Measurements from ENCODE around the gene TMPRSS3. TPM values are rescaled to one million over a fixed set of nuclear protein-coding genes. Genes with fewer than 3 reads are reported as not detected.

The TMPRSS3 gene
- total RNA-seq, 1 donor from 2014 or later = not detected

GRCh38 chr21:42421018-42421793 lies 25.4 kb upstream of the TMPRSS3 start:
- Histone ChIP-seq H3K27ac (ENCODE audit: low read depth, low read length) (no peak overlapping the region), H3K9me3 (ENCODE audit: control insufficient read depth in 3 of 3, low read length in 3 of 3) (no peaks in the 10 kb centered on the region), H3K4me1 (ENCODE audit: control insufficient read depth in 3 of 3, insufficient read depth in 3 of 3, low read length in 3 of 3) (peaks cover 0 to 2% (median under 1%) of the 10 kb centered on the region in 3 donors), H3K36me3 (ENCODE audit: control insufficient read depth in 3 of 3, insufficient read depth in 3 of 3, low read length in 3 of 3) (no peaks in the 10 kb centered on the region), H3K27me3 (ENCODE audit: control insufficient read depth in 3 of 3, insufficient read depth in 3 of 3, low read length in 3 of 3) (peaks cover 7 to 37% (median 23%) of the 10 kb centered on the region in 3 donors), H3K4me3 (ENCODE audit: low read length in 3 of 3) (no peak overlapping the region), H3K9ac (ENCODE audit: low read depth in 1 of 3, low read length in 3 of 3) (no peak overlapping the region)

GRCh38 chr21:42419845-42420244 lies 24.0 kb upstream of the TMPRSS3 start:
- Histone ChIP-seq H3K36me3 (ENCODE audit: control insufficient read depth in 3 of 3, insufficient read depth in 3 of 3, low read length in 3 of 3) (no peaks in the 10 kb centered on the region), H3K9me3 (ENCODE audit: control insufficient read depth in 3 of 3, low read length in 3 of 3) (no peaks in the 10 kb centered on the region), H3K27me3 (ENCODE audit: control insufficient read depth in 3 of 3, insufficient read depth in 3 of 3, low read length in 3 of 3) (peaks cover 5 to 37% (median 30%) of the 10 kb centered on the region in 3 donors)

GRCh38 chr21:42418886-42419285 lies 23.0 kb upstream of the TMPRSS3 start:
- H3K27me3 ChIP-seq (ENCODE audit: control insufficient read depth in 3 of 3, insufficient read depth in 3 of 3, low read length in 3 of 3) = peaks cover 5 to 30% (median 23%) of the 10 kb centered on the region in 3 donors
- H3K9ac ChIP-seq (ENCODE audit: low read depth in 1 of 3, low read length in 3 of 3) = no peak overlapping the region
- no peaks in the 10 kb centered on the region for H3K36me3 ChIP-seq (ENCODE audit: control insufficient read depth in 3 of 3, insufficient read depth in 3 of 3, low read length in 3 of 3)
- no peak overlapping the region for H3K4me3 ChIP-seq (ENCODE audit: low read length in 3 of 3)
- H3K27ac ChIP-seq (ENCODE audit: low read depth, low read length) = no peak overlapping the region
- peaks cover 9 to 15% (median 11%) of the 10 kb centered on the region in 3 donors for H3K4me1 ChIP-seq (ENCODE audit: control insufficient read depth in 3 of 3, insufficient read depth in 3 of 3, low read length in 3 of 3)
- no peaks in the 10 kb centered on the region for H3K9me3 ChIP-seq (ENCODE audit: control insufficient read depth in 3 of 3, low read length in 3 of 3)

More at GRCh38 chr21:42419845-42420244, 24.0 kb upstream of the TMPRSS3 start:
- Histone ChIP-seq H3K4me1 (ENCODE audit: control insufficient read depth in 3 of 3, insufficient read depth in 3 of 3, low read length in 3 of 3) (peaks cover 9 to 12% (median 11%) of the 10 kb centered on the region in 3 donors), H3K4me3 (ENCODE audit: low read length in 3 of 3) (no peak overlapping the region), H3K9ac (ENCODE audit: low read depth in 1 of 3, low read length in 3 of 3) (no peak overlapping the region), H3K27ac (ENCODE audit: low read depth, low read length) (no peak overlapping the region)

- H3K9ac ChIP-seq (ENCODE audit: low read depth in 1 of 3, low read length in 3 of 3) = no peak overlapping the region
- H3K9me3 ChIP-seq (ENCODE audit: control insufficient read depth in 3 of 3, low read length in 3 of 3) = no peaks in the 10 kb centered on the region
- H3K36me3 ChIP-seq (ENCODE audit: control insufficient read depth in 3 of 3, insufficient read depth in 3 of 3, low read length in 3 of 3) = no peaks in the 10 kb centered on the region
- peaks cover 9 to 15% (median 11%) of the 10 kb centered on the region in 3 donors for H3K4me1 ChIP-seq (ENCODE audit: control insufficient read depth in 3 of 3, insufficient read depth in 3 of 3, low read length in 3 of 3)
- H3K27me3 ChIP-seq (ENCODE audit: control insufficient read depth in 3 of 3, insufficient read depth in 3 of 3, low read length in 3 of 3) = peaks cover 6 to 26% (median 21%) of the 10 kb centered on the region in 3 donors
- no peak overlapping the region for H3K27ac ChIP-seq (ENCODE audit: low read depth, low read length)
- no peak overlapping the region for H3K4me3 ChIP-seq (ENCODE audit: low read length in 3 of 3)
Measured at GRCh38 chr21:42417533-42417932, 21.7 kb upstream of the TMPRSS3 start.

GRCh38 chr21:42414928-42415769 lies 19.3 kb upstream of the TMPRSS3 start:
- Histone ChIP-seq H3K27me3 (ENCODE audit: control insufficient read depth in 3 of 3, insufficient read depth in 3 of 3, low read length in 3 of 3) (peaks cover 18 to 26% (median 23%) of the 10 kb centered on the region in 3 donors), H3K4me1 (ENCODE audit: control insufficient read depth in 3 of 3, insufficient read depth in 3 of 3, low read length in 3 of 3) (peaks cover 9 to 15% (median 11%) of the 10 kb centered on the region in 3 donors), H3K27ac (ENCODE audit: low read depth, low read length) (no peak overlapping the region), H3K36me3 (ENCODE audit: control insufficient read depth in 3 of 3, insufficient read depth in 3 of 3, low read length in 3 of 3) (no peaks in the 10 kb centered on the region), H3K9ac (ENCODE audit: low read depth in 1 of 3, low read length in 3 of 3) (peak overlapping the region in 1 of 3 donors; percentile 62), H3K4me3 (ENCODE audit: low read length in 3 of 3) (no peak overlapping the region), H3K9me3 (ENCODE audit: control insufficient read depth in 3 of 3, low read length in 3 of 3) (no peaks in the 10 kb centered on the region)

GRCh38 chr21:42414553-42414927 lies 18.7 kb upstream of the TMPRSS3 start:
- Histone ChIP-seq H3K27me3 (ENCODE audit: control insufficient read depth in 3 of 3, insufficient read depth in 3 of 3, low read length in 3 of 3) (peaks cover 18 to 31% (median 26%) of the 10 kb centered on the region in 3 donors), H3K27ac (ENCODE audit: low read depth, low read length) (no peak overlapping the region), H3K9ac (ENCODE audit: low read depth in 1 of 3, low read length in 3 of 3) (no peak overlapping the region), H3K36me3 (ENCODE audit: control insufficient read depth in 3 of 3, insufficient read depth in 3 of 3, low read length in 3 of 3) (no peaks in the 10 kb centered on the region), H3K4me1 (ENCODE audit: control insufficient read depth in 3 of 3, insufficient read depth in 3 of 3, low read length in 3 of 3) (peaks cover 9 to 15% (median 11%) of the 10 kb centered on the region in 3 donors), H3K9me3 (ENCODE audit: control insufficient read depth in 3 of 3, low read length in 3 of 3) (no peaks in the 10 kb centered on the region), H3K4me3 (ENCODE audit: low read length in 3 of 3) (no peak overlapping the region)

GRCh38 chr21:42414066-42414465 lies 18.2 kb upstream of the TMPRSS3 start:
- H3K4me1 ChIP-seq (ENCODE audit: control insufficient read depth in 3 of 3, insufficient read depth in 3 of 3, low read length in 3 of 3) = peaks cover 9 to 15% (median 11%) of the 10 kb centered on the region in 3 donors
- no peaks in the 10 kb centered on the region for H3K36me3 ChIP-seq (ENCODE audit: control insufficient read depth in 3 of 3, insufficient read depth in 3 of 3, low read length in 3 of 3)
- no peaks in the 10 kb centered on the region for H3K9me3 ChIP-seq (ENCODE audit: control insufficient read depth in 3 of 3, low read length in 3 of 3)
- no peak overlapping the region for H3K9ac ChIP-seq (ENCODE audit: low read depth in 1 of 3, low read length in 3 of 3)
- H3K4me3 ChIP-seq (ENCODE audit: low read length in 3 of 3) = no peak overlapping the region
- H3K27ac ChIP-seq (ENCODE audit: low read depth, low read length) = no peak overlapping the region
- H3K27me3 ChIP-seq (ENCODE audit: control insufficient read depth in 3 of 3, insufficient read depth in 3 of 3, low read length in 3 of 3) = peaks cover 18 to 36% (median 28%) of the 10 kb centered on the region in 3 donors

GRCh38 chr21:42413500-42413899 lies 17.6 kb upstream of the TMPRSS3 start:
- Histone ChIP-seq H3K27ac (ENCODE audit: low read depth, low read length) (no peak overlapping the region), H3K4me1 (ENCODE audit: control insufficient read depth in 3 of 3, insufficient read depth in 3 of 3, low read length in 3 of 3) (peaks cover 9 to 15% (median 11%) of the 10 kb centered on the region in 3 donors), H3K27me3 (ENCODE audit: control insufficient read depth in 3 of 3, insufficient read depth in 3 of 3, low read length in 3 of 3) (peaks cover 18 to 37% (median 28%) of the 10 kb centered on the region in 3 donors), H3K36me3 (ENCODE audit: control insufficient read depth in 3 of 3, insufficient read depth in 3 of 3, low read length in 3 of 3) (no peaks in the 10 kb centered on the region), H3K9me3 (ENCODE audit: control insufficient read depth in 3 of 3, low read length in 3 of 3) (no peaks in the 10 kb centered on the region), H3K4me3 (ENCODE audit: low read length in 3 of 3) (no peak overlapping the region), H3K9ac (ENCODE audit: low read depth in 1 of 3, low read length in 3 of 3) (no peak overlapping the region)

- Histone ChIP-seq H3K9me3 (ENCODE audit: control insufficient read depth in 3 of 3, low read length in 3 of 3) (no peaks in the 10 kb centered on the region), H3K4me3 (ENCODE audit: low read length in 3 of 3) (no peak overlapping the region), H3K36me3 (ENCODE audit: control insufficient read depth in 3 of 3, insufficient read depth in 3 of 3, low read length in 3 of 3) (no peaks in the 10 kb centered on the region), H3K27ac (ENCODE audit: low read depth, low read length) (no peak overlapping the region), H3K4me1 (ENCODE audit: control insufficient read depth in 3 of 3, insufficient read depth in 3 of 3, low read length in 3 of 3) (peaks cover 9 to 15% (median 11%) of the 10 kb centered on the region in 3 donors), H3K9ac (ENCODE audit: low read depth in 1 of 3, low read length in 3 of 3) (no peak overlapping the region), H3K27me3 (ENCODE audit: control insufficient read depth in 3 of 3, insufficient read depth in 3 of 3, low read length in 3 of 3) (peaks cover 18 to 33% (median 28%) of the 10 kb centered on the region in 3 donors)
Measured at GRCh38 chr21:42413093-42413492, 17.2 kb upstream of the TMPRSS3 start.

GRCh38 chr21:42412636-42412933 lies 16.7 kb upstream of the TMPRSS3 start:
- no peaks in the 10 kb centered on the region for H3K9me3 ChIP-seq (ENCODE audit: control insufficient read depth in 3 of 3, low read length in 3 of 3)
- no peak overlapping the region for H3K4me3 ChIP-seq (ENCODE audit: low read length in 3 of 3)
- no peak overlapping the region for H3K9ac ChIP-seq (ENCODE audit: low read depth in 1 of 3, low read length in 3 of 3)
- H3K36me3 ChIP-seq (ENCODE audit: control insufficient read depth in 3 of 3, insufficient read depth in 3 of 3, low read length in 3 of 3) = no peaks in the 10 kb centered on the region
- peaks cover 9 to 15% (median 11%) of the 10 kb centered on the region in 3 donors for H3K4me1 ChIP-seq (ENCODE audit: control insufficient read depth in 3 of 3, insufficient read depth in 3 of 3, low read length in 3 of 3)
- H3K27ac ChIP-seq (ENCODE audit: low read depth, low read length) = no peak overlapping the region
- H3K27me3 ChIP-seq (ENCODE audit: control insufficient read depth in 3 of 3, insufficient read depth in 3 of 3, low read length in 3 of 3) = peaks cover 18 to 33% (median 30%) of the 10 kb centered on the region in 3 donors

Measured in skeletal muscle tissue (tissue), 4 donors.